SHP77 (cell line): ENCODE results near the gene YIPF3.
"Not testable (repeated sequence)": the region's sequence is repeated elsewhere in the genome, so short reads cannot be mapped to it uniquely, and the experiment has no call there.

ENCODE experiments used
- DNase-seq, 2 experiments: peaks; one replicate each; lab custom pipeline; 2025; lab: John Stamatoyannopoulos, UW

YIPF3 gene

DNA sequence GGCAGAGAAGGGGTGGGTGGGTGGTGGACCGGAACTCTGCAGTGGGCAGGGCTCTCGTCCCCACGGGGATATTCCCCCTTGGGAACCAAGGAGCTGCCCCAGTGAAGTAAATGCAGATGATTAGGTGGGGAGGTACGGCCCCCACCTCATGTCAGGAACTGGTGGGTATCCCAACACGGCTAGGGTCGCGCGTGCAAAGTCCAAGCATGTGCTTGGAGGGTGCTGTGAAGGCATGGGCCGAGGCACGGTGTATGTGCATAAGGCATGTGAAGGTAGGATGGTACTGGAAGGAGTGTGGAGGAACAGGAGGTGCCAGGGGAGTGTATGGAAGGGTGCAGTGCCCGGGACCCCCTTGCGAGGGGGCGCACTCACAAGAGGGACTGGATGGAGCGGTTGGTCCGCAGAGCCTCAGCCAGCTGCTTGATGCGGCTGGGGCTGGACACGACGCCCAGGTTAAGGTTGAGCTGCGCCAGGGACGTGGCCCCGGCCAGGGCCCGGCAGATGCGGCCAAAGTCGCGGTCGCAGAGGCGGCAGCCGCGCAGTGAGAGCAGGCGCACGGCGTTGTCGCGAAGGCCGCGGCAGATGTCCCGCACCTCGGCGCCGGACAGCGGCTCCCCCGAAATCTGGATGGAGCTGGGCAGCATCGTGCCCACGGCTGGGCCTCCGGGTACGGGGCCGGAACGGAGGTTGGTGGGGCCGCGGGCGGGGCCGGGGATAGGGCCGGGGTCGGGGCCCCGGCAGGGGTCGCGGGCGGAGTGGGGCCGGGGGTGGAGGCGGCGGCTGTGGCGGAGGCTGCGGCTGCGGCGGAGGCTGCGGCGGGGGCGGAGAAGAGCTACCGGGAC, 7.4 kb downstream of the YIPF3 start:
- DNase-seq = no peak

GRCh38 chr6:43508481-43509141, 8.1 kb downstream of the YIPF3 start:
- no peak for DNase-seq

DNA sequence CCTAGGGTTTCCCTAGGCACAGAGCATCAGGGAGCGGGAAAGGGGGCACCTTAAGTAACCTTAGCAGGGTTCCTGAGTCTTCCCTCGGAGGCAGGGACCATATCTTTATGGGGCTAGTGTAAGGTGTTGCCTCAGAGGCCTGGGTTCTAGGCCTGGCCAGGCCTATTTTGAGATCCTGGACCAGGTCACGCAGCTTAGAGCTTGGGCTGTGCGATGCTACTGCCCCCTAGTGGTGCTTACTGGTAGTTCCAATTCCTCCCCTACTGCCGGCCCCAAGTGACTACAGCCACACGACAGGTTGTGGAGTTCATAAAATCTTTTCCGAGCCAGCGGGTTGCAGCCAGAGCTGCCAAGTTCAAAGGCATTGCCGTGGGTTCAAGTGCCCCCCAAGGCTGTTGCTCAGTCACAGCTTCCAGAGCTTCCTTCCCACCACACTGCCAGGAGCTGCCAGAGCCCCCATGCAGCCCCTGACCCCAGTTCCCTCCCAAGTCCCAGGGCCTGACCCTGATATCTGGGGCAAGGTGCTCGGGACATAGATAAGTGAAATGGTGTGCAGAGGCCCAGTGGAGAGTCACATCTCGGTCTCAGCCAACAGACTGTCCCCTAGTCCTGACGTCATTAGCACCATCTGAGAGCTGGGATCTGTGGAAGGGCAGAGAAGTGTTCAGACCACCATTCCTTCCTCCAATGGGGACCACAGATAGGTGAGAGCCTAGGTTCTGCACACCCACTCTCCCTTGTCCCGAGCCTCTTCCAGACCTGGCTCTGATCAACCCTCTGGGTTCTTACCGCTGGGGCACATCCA, 9.9 kb downstream of the YIPF3 start:
- peak; percentile 42 to 70 for DNase-seq

GRCh38 chr6:43506171-43506570, 10.6 kb downstream of the YIPF3 start:
- DNase-seq = no peak

- DNase-seq = no peak
Measured at GRCh38 chr6:43505718-43506117, 11.0 kb downstream of the YIPF3 start.

- DNase-seq = no peak
Measured at GRCh38 chr6:43504756-43505593, 11.8 kb downstream of the YIPF3 start.

DNA sequence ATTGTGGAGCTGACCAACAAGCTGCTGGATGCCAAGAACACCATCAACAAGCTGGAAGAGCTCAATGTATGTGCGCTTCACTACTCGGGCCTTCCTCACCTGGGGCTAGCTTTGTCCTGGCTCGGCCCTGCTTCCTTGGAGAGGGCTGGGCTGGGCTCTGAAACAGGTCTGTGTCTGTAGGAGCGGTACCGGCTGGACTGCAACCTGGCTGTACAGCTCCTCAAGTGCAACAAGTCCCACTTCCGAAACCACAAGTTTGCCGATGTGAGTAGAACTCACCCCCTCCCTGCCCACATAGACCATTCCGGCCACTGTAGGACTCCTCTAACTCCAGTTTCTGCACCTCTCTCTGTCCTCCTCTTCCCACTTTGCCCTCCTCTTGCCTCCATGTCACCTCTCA, 13.3 kb downstream of the YIPF3 start:
- DNase-seq = no peak

GRCh38 chr6:43502666-43503065, 14.1 kb downstream of the YIPF3 start:
- no peak for DNase-seq

DNA sequence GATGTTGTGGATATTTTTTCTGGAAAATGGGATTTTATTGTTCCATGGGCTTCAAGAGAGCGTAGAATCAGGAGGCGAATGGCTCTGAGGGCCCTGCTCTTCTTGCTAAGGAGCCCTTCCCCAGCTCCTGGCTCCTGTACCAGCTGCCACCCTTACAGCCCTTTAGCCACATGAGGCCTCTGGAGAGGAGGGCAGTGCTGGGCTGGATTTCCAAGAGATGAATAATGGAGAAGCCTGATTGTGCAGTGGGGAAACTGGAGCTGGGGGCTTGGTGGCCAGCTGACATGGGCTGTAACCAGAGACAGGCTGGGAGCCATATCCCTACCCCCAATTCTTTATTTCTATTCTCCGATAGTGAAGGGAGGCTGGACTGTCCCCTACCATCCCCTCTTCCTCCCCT, 15.8 kb downstream of the YIPF3 start:
- no peak for DNase-seq

DNA sequence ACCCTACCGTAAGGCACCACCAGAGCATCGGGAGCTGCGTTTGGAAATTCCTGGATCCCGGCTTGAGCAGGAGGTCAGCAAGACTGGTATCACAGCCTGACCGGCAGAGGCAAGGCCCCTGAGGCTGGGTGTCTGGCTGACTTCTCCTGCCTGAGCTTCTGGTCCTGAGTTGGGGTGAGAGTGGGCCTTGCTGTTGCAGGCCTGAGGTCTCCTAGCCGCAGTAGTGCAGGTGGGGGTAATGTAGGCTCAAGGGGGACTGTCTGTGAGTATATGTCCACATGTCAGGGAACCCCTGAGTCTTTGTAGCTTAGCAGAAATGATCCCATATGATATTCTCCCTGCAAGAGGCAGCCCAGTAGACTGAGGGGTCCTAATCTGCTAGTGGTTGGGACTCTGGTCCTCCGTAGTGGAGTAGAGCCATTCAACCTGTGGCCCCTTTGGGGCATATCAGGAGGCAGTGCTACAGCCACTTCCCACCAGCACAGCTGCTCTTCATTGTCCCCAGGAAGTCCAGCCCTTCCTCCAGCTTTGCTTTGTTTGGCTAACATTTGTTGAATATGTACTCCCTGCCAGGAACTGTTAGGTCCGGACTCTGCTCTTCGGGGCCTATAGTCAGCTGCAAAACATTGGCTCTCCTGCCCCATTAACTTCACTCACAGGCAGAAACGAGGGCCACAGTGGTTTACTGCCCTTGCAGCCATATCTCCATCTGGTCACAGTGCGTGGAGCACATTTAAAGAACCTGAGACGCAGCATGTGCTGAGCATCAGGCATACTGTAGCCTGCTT, 17.5 kb downstream of the YIPF3 start:
- no peak for DNase-seq

GRCh38 chr6:43498291-43498690, 18.4 kb downstream of the YIPF3 start:
- DNase-seq = not testable (repeated sequence)

- no peak for DNase-seq
Measured at GRCh38 chr6:43497689-43498088, 19.0 kb downstream of the YIPF3 start.

- no peak for DNase-seq
Measured at GRCh38 chr6:43497129-43497396, 19.7 kb downstream of the YIPF3 start.

DNA sequence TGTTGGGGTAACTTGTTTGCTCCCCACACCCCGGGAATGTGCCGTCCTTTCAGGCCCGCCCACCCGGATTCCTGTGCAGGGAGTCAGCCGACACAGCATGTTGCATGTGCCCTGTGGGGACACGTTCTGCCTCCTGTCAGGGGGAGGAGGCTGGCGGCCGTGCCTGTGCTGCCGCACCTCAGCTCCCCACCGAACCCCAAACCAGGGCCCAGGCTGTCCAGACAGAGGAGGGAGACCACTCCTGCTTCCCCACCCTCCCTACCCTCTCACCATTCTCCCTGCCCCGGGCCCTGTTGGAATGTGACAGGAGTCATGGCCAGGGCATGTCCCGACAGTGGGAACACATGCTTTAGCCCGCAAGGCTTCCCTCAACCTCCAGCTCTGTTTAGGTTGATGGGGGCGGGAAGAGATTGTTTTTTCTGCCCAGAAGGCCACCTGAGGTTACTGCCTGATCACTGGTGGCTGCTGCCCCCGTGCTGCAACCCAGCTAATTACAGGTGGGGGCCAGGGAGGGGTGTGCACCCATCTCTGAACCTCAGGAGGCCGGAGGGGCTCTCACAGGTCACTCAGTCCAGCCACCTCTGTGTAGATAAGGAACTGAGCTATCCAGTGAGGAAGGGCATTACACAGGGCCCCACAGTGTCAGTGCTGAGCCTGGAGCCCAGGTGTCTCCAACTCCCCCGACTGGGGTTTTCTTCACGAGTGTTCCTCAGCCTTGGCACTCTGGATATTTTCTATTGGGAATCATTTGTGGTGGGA, 20.2 kb downstream of the YIPF3 start:
- DNase-seq = no peak

DNA sequence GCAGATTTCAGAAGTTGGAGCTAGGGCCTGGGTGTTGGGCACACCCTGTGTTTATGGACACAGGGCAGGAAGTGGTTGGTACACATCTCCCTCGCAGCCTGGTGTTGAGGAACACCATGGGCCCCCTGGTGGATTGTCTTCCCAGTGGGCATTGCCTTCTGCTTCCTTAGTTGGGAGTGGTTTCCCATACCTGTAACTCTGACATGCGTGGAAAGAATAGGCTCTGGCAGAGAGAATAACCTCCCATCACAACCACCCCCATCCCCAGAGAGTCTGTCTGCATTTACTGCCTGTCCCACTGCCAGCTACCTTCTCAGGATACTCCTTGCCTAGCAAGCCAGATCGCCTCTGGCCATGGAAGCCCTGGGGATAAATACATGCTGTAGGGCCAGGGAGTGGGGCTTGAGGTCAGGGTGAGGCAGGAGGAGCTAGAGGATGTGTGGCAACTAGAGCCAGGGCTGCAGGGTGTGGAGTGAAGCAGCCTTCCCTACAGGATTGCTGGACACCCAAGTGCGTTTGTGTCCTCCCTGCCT, 21.3 kb downstream of the YIPF3 start:
- no peak for DNase-seq

DNA sequence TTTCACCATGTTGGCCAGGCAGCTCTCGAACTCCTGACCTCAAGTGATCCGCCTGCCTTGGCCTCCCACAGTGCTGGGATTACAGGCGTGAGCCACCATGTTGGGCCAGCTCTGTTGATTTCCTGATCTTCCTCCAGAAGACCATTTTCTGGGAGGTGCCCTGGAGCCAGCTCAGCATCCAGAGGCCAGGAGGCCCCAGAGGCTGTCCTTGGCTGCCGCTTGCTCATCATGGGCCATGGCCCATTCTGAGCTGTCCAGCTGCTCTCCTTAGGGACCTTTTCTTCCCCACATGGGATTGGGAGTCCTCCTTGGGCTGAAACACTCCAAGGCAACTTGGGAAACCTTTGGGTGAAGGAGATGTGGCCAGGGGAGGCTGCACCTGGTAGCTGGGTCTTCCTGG, 22.0 kb downstream of the YIPF3 start:
- no peak for DNase-seq

DNA sequence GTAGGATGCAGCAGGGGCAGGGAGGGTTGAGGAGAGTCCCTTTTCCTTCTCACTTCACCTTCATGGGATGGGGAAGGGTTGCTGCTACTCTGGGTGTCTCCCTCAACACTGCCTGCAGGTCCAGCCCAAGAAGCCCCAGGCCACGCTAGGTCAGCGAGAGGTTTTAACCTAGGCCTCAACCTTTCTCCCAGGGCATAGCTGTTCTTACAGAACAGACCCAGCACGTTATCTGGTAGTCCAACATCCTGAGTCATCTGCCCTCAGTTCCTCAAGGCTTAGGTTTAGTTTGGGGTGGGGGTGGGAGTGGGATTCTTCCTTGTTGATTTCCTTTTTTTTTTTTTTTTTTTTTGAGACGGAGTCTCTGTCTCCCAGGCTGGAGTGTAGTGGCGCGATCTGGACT, 22.4 kb downstream of the YIPF3 start:
- no peak for DNase-seq

GRCh38 chr6:43493833-43494232, 22.9 kb downstream of the YIPF3 start:
- DNase-seq = no peak

- no peak for DNase-seq
Measured at GRCh38 chr6:43493230-43493629, 23.5 kb downstream of the YIPF3 start.

DNA sequence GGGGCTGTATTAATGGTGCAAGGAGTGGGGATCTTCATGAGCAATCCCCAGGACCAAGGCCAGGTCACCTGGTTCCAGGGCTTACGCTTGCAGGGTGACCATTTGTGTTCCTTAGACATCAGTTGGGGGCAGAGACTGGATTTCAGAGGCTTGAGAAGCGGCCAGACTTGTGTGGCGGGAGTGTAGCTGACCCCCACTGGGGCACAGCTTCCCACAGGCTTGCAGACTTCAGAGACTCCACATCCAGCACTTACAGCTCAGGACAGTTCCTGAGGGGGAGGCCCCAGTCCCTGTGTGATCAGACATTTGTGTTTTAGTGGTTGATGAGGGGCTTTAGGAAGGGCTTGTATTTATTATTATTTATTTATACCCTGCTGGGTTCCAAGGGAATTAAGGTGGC, 24.1 kb downstream of the YIPF3 start:
- DNase-seq = no peak
